GM12875 (cell line): ENCODE data around the gene OR2A7.
"Not testable (repeated sequence)": the region's sequence is repeated elsewhere in the genome, so short reads cannot be mapped to it uniquely, and the experiment has no call there.

ENCODE experiments used
- H3K4me3 ChIP-seq: one replicate; pipeline ENCODE4 v1.5.1; 2011; ENCODE audit warnings: low read depth, low read length, control low read depth
- CTCF ChIP-seq: IDR thresholded peaks from 2 replicates; pipeline ENCODE4 v1.5.1; 2011; ENCODE audit warnings: low read depth, mild to moderate bottlenecking, control low read depth, inconsistent platforms, low read length, moderate library complexity, borderline replicate concordance; ENCODE audit not compliant: insufficient read depth

OR2A7 gene

GRCh38 chr7:144256112-144256511 lies 8.5 kb downstream of the OR2A7 start:
- H3K4me3 ChIP-seq = no peak overlapping the region
- TF ChIP-seq CTCF = no peak

GRCh38 chr7:144255471-144255897 lies 9.1 kb downstream of the OR2A7 start:
- H3K4me3 ChIP-seq = no peak overlapping the region
- TF ChIP-seq CTCF = no peak

GRCh38 chr7:144252307-144252706 lies 12.3 kb downstream of the OR2A7 start:
- not testable (repeated sequence) for H3K4me3 ChIP-seq

- H3K4me3 ChIP-seq = not testable (repeated sequence)
These were observed 16.8 kb downstream of the OR2A7 start for GRCh38 chr7:144247674-144248330.

GRCh38 chr7:144246967-144247366 lies 17.6 kb downstream of the OR2A7 start:
- H3K4me3 ChIP-seq = not testable (repeated sequence)

- not testable (repeated sequence) for H3K4me3 ChIP-seq
These were observed 19.2 kb downstream of the OR2A7 start for GRCh38 chr7:144245372-144245771.

- not testable (repeated sequence) for H3K4me3 ChIP-seq
These were observed 25.2 kb downstream of the OR2A7 start, which contains the start of gene OR2A42 for GRCh38 chr7:144239365-144239764. Gene OR2A42, minus strand, starts transcription at chr7:144239605. Its CDS starts 6,762 bp downstream, at chr7:144232843.

GRCh38 chr7:144238530-144239082 lies 26.0 kb downstream of the OR2A7 start:
- H3K4me3 ChIP-seq = not testable (repeated sequence)

- H3K4me3 ChIP-seq = not testable (repeated sequence)
These were observed 31.6 kb downstream of the OR2A7 start for GRCh38 chr7:144233039-144233438.

- H3K4me3 ChIP-seq = not testable (repeated sequence)
These were observed 33.6 kb downstream of the OR2A7 start for GRCh38 chr7:144231027-144231426.

GRCh38 chr7:144228810-144229209 lies 35.8 kb downstream of the OR2A7 start:
- H3K4me3 ChIP-seq = not testable (repeated sequence)

- H3K4me3 ChIP-seq = not testable (repeated sequence)
These were observed 37.7 kb downstream of the OR2A7 start for GRCh38 chr7:144226866-144227265.

GRCh38 chr7:144223675-144224074 lies 40.9 kb downstream of the OR2A7 start:
- not testable (repeated sequence) for H3K4me3 ChIP-seq

- H3K4me3 ChIP-seq = not testable (repeated sequence)
These were observed 44.1 kb downstream of the OR2A7 start for GRCh38 chr7:144220531-144220930.

- H3K4me3 ChIP-seq = not testable (repeated sequence)
These were observed 45.4 kb downstream of the OR2A7 start for GRCh38 chr7:144219149-144219548.

- H3K4me3 ChIP-seq = not testable (repeated sequence)
These were observed 46.0 kb downstream of the OR2A7 start for GRCh38 chr7:144218581-144218980.

GRCh38 chr7:144217200-144217599 lies 47.4 kb downstream of the OR2A7 start:
- not testable (repeated sequence) for H3K4me3 ChIP-seq
